Chondrocyte (in vitro differentiated cells): Measurements from ENCODE around the gene CLTRN. TPM values are rescaled to one million over a fixed set of nuclear protein-coding genes. Genes with fewer than 3 reads are reported as not detected.

Source experiments
- DNase-seq: peaks from one replicate; pipeline ENCODE4 v3.0.0; 2021; ENCODE audit warnings: mixed read lengths, low spot score
- H3K27ac Mint-ChIP-seq: one replicate; pipeline ENCODE4 v1.8.0; 2021; ENCODE audit warnings: mild to moderate bottlenecking, moderate library complexity, mixed read lengths; ENCODE audit not compliant: unreplicated experiment
- H3K27me3 Mint-ChIP-seq: 2 replicates; pipeline ENCODE4 v1.8.0; 2021; ENCODE audit warnings: low read depth, mixed read lengths
- H3K36me3 Mint-ChIP-seq: 2 replicates; pipeline ENCODE4 v1.8.0; 2021; ENCODE audit warnings: low read depth, mixed read lengths
- H3K4me1 Mint-ChIP-seq: 2 replicates; pipeline ENCODE4 v1.8.0; 2021; ENCODE audit warnings: low read depth, mild to moderate bottlenecking, mixed read lengths
- H3K4me3 Mint-ChIP-seq: one replicate; pipeline ENCODE4 v1.8.0; 2021; ENCODE audit warnings: mild to moderate bottlenecking, moderate library complexity, mixed read lengths; ENCODE audit not compliant: unreplicated experiment
- H3K9me3 Mint-ChIP-seq: 2 replicates; pipeline ENCODE4 v1.8.0; 2021; ENCODE audit warnings: low read depth, mixed read lengths
- total RNA-seq: library from RNA; stranded (reverse); gene quantifications from 3 replicates; pipeline ENCODE4 v1.2.1, GENCODE V29; 2021
- TF ChIP-seq, protein P1 (sequence below): fragments of 200-600 bp; sonication (generic); IDR thresholded peaks from 2 replicates; pipeline ENCODE4 v1.5.0; 2021; ENCODE audit warnings: antibody characterized with exemption, mild to moderate bottlenecking, moderate library complexity

CLTRN gene
- total RNA-seq, 1 donor from 2014 or later = 0.20 TPM

DNA sequence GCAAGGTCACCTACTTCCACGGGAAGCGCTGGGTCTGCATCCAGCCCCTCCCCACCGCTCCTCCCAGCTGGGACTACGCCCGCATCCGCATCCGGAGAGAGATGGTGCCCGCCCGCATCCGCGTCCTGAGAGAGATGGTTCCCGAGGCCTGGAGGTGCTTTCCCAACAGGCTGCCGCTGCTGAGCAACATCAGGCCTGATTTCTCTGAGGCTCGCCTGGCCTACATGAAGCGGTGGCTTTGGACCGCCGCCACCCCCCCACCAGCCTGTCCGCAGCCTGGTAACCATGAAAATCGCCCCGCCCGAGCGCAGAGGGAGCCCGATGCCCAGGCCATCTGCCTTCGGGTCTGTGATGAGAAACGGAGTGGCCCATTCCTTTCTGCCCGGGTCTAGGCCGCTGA, 18.1 kb downstream of the CLTRN start:
- Mint-ChIP-seq H3K27ac (no peak overlapping the region), H3K36me3 (no peaks in the 10 kb centered on the region), H3K4me1 (no peaks in the 10 kb centered on the region), H3K9me3 (no peaks in the 10 kb centered on the region), H3K4me3 (no peak overlapping the region), H3K27me3 (peaks cover 7% of the 10 kb centered on the region)
- no peak for DNase-seq
- TF ChIP-seq, protein P1, sequence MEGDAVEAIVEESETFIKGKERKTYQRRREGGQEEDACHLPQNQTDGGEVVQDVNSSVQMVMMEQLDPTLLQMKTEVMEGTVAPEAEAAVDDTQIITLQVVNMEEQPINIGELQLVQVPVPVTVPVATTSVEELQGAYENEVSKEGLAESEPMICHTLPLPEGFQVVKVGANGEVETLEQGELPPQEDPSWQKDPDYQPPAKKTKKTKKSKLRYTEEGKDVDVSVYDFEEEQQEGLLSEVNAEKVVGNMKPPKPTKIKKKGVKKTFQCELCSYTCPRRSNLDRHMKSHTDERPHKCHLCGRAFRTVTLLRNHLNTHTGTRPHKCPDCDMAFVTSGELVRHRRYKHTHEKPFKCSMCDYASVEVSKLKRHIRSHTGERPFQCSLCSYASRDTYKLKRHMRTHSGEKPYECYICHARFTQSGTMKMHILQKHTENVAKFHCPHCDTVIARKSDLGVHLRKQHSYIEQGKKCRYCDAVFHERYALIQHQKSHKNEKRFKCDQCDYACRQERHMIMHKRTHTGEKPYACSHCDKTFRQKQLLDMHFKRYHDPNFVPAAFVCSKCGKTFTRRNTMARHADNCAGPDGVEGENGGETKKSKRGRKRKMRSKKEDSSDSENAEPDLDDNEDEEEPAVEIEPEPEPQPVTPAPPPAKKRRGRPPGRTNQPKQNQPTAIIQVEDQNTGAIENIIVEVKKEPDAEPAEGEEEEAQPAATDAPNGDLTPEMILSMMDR = no peak

DNA sequence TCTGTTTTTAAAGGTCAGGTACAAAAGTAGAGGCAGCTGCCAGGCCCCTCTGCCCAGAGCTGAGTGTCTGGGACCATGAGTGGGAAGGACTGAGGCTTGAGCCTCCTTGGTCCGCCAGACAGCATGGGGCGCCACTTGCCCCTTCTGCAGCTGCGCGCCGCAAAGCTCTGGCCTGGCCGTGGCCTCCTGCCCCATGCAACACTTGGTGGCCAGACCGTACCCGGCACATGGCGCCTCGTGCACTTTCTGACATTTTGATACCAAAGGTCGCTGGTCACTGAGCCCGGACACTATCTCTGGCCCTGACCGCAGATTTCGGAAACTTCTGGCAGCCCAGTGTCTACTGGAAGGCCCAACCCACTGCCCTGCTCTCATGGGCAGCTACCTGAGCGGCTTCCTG, 18.6 kb downstream of the CLTRN start:
- peaks cover 7% of the 10 kb centered on the region for H3K27me3 Mint-ChIP-seq
- TF ChIP-seq, protein P1 = no peak
- H3K27ac Mint-ChIP-seq = no peak overlapping the region
- H3K4me1 Mint-ChIP-seq = no peaks in the 10 kb centered on the region
- H3K9me3 Mint-ChIP-seq = no peaks in the 10 kb centered on the region
- no peaks in the 10 kb centered on the region for H3K36me3 Mint-ChIP-seq
- no peak overlapping the region for H3K4me3 Mint-ChIP-seq
- DNase-seq = no peak

DNA sequence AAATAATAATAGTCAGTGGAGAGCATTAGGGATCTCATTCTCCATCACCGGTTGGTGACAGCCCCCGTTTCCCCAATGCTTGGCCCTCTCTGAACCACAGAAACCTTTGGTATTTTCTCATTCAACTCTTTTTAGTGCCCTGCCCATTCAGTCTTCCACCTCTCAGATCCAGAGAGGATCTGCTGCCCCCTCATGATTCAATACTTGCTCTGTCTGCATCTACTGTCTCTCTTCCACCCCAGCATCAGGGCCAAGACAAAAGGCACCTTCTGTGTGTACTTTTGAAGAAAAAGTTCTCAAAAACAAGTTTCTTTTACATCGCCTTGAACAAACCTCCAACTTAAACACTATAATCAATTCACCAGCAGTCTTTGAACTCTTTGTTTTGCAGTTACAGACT, 19.3 kb downstream of the CLTRN start:
- DNase-seq = no peak
- Mint-ChIP-seq H3K4me3 (no peak overlapping the region), H3K36me3 (no peaks in the 10 kb centered on the region), H3K27me3 (peaks cover 7% of the 10 kb centered on the region), H3K27ac (no peak overlapping the region), H3K4me1 (no peaks in the 10 kb centered on the region), H3K9me3 (no peaks in the 10 kb centered on the region)
- TF ChIP-seq, protein P1 = no peak

DNA sequence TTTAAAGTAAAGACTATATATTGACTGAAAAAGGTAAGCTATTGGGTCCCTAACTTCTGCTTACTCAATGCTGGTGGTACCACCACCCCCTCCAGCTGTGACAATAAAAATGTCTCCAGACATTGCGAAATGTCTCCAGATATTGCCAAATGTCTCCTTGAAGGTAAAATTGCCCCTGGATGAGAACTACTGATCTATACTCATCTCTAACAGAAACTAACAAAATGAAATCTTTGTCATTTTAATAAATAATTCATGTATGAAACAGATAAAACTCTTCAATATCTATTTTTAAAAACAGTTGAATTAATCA, 20.1 kb downstream of the CLTRN start:
- Mint-ChIP-seq H3K27ac (no peak overlapping the region), H3K27me3 (peaks cover 7% of the 10 kb centered on the region), H3K4me3 (no peak overlapping the region)

DNA sequence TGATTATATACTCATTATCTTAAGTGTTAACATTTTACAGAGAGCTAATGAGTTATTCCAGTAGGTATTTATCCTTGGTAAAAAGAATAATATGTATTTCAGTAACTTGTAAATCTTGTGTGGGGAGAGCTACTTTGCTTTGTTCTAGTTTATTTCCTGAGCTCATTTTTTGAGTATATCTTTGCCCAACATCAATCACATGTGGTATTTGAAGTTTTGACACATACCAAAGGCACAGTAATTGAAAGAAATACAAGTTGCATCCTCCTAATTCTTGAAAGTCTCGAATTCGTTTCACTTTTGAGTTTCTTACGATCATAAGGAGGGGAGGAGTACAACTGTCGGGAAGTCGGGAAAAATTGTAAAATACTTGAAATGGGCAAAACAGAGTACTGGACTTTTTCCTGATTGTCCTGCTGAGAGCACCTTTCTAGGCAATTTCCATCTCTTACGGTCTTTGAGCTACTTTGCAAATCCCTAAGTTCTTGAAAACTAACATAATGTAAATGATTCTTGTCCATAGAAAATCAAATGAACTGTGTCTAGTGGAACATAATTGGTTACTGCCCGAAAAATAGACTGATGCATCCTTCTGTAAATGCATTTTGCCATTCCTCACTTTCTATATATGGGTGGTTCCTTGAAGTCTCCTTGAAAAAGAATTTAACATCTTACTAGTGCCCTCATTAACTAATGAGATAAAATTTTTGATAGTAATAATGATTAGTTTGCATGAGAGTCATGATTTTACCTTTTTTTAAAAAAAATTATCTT, 20.6 kb downstream of the CLTRN start:
- Mint-ChIP-seq H3K4me3 (no peak overlapping the region), H3K9me3 (no peaks in the 10 kb centered on the region), H3K27me3 (peaks cover 7% of the 10 kb centered on the region), H3K27ac (no peak overlapping the region), H3K4me1 (no peaks in the 10 kb centered on the region), H3K36me3 (no peaks in the 10 kb centered on the region)
- DNase-seq = no peak
- TF ChIP-seq, protein P1 = no peak

More for the DNA sequence above, 20.1 kb downstream of the CLTRN start:
- DNase-seq = no peak
- H3K36me3 Mint-ChIP-seq = no peaks in the 10 kb centered on the region
- TF ChIP-seq, protein P1 = no peak
- no peaks in the 10 kb centered on the region for H3K9me3 Mint-ChIP-seq
- H3K4me1 Mint-ChIP-seq = no peaks in the 10 kb centered on the region
